Esophagus muscularis mucosa (tissue), 4 donors: Measurements from ENCODE around the gene ZC2HC1C. TPM values are rescaled to one million over a fixed set of nuclear protein-coding genes. Genes with fewer than 3 reads are reported as not detected.

ENCODE experiments used
- DNase-seq: peaks from one replicate; pipeline ENCODE4 v3.0.0-alpha.2; 2017; ENCODE audit errors: extremely low spot score
- H3K27ac ChIP-seq, 4 donors: fragments of 200-600 bp; sonication (generic); replicated peaks in 1 of 4; 1 replicate in 3 of 4; 2 replicates in 1 of 4; pipeline ENCODE4 v1.5.1; 2016 to 2019; ENCODE audit warnings: mild to moderate bottlenecking in 1 of 4
- H3K27me3 ChIP-seq, 4 donors: fragments of 200-600 bp; sonication (generic); one replicate each; pipeline versions ENCODE4 v1.5.1 to v1.6.0; 2016 to 2019
- H3K36me3 ChIP-seq, 4 donors: fragments of 200-600 bp; sonication (generic); one replicate each; pipeline ENCODE4 v1.5.1; 2016 to 2019
- H3K4me1 ChIP-seq, 4 donors: fragments of 200-600 bp; sonication (generic); one replicate each; pipeline ENCODE4 v1.5.1; 2016 to 2019
- H3K4me3 ChIP-seq, 4 donors: fragments of 200-600 bp; sonication (generic); 1 replicate in 2 of 4; 2 replicates in 2 of 4; pipeline ENCODE4 v1.5.1; 2016 to 2019; ENCODE audit warnings: mild to moderate bottlenecking in 4 of 4, moderate library complexity in 1 of 4
- H3K9me3 ChIP-seq, 4 donors: fragments of 200-600 bp; sonication (generic); 1 replicate in 3 of 4; 2 replicates in 1 of 4; pipeline ENCODE4 v1.5.1; 2016 to 2019
- CTCF ChIP-seq, 3 experiments: fragments of 200-600 bp in 2 of 3; fragments of 450-650 bp in 1 of 3; sonication (generic) in 2 of 3; IDR thresholded peaks; one replicate each; pipeline ENCODE4 v1.5.1; 2017 to 2019; ENCODE audit warnings: antibody characterized with exemption in 3 of 3, mild to moderate bottlenecking in 2 of 3, moderate library complexity in 1 of 3
- EP300 ChIP-seq: sonication (generic); formaldehyde crosslinking; IDR thresholded peaks from one replicate; pipeline ENCODE4 v1.6.1; 2017; ENCODE audit warnings: antibody characterized with exemption
- POLR2A ChIP-seq: fragments of 450-650 bp; IDR thresholded peaks from one replicate; pipeline ENCODE4 v1.6.1; 2017; ENCODE audit warnings: antibody characterized with exemption, moderate library complexity, mild to moderate bottlenecking, low read depth
- POLR2AphosphoS5 ChIP-seq, 2 donors: sonication (generic); formaldehyde crosslinking; IDR thresholded peaks; one replicate each; pipeline ENCODE4 v1.6.1; 2017; ENCODE audit warnings: antibody characterized with exemption in 2 of 2
- WGBS: methylation state at CpG from one replicate; pipeline ENCODE4 v1.1.5; 2018; 5-methylcytosine and 5-hydroxymethylcytosine counted together
- intact Hi-C: fragments of 100-400 bp; cut with DNase I; formaldehyde crosslinking; loops from one replicate; pipeline ENCODE4 v1.15.1; 2023
- total RNA-seq, 4 donors: library from RNA; depleted of rRNA; stranded (reverse); fragments of >200 nt; gene quantifications; one replicate each; pipeline versions ENCODE4 v1.1.0 to v1.2.1, GENCODE V29; 2016

ZC2HC1C gene
- total RNA-seq, 4 donors from 2014 or later = 4.3 to 7.1 (median 5.9) TPM

- no peaks in the 10 kb centered on the region for H3K9me3 ChIP-seq
- H3K4me1 ChIP-seq = no peaks in the 10 kb centered on the region
- H3K4me3 ChIP-seq = no peak overlapping the region
- TF ChIP-seq POLR2AphosphoS5 (IDR thresholded peaks at IDR 0.05) (no peak), POLR2A (no peak), CTCF (IDR thresholded peaks at IDR 0.05) (no peak), EP300 (no peak)
- no peak overlapping the region for H3K27ac ChIP-seq
- intact Hi-C loops = no loop called here
- peaks cover 17 to 85% (median 70%) of the 10 kb centered on the region in 4 donors for H3K36me3 ChIP-seq
- WGBS = 0% methylated on average over 1 of the region's 1 CpG
- no peak for DNase-seq
- no peaks in the 10 kb centered on the region for H3K27me3 ChIP-seq
Measured at GRCh38 chr14:75030147-75030546, 39.3 kb upstream of the ZC2HC1C start.

- peaks cover 25 to 92% (median 72%) of the 10 kb centered on the region in 4 donors for H3K36me3 ChIP-seq
- no peaks in the 10 kb centered on the region for H3K27me3 ChIP-seq
- TF ChIP-seq CTCF (IDR thresholded peaks at IDR 0.05) = no peak
- no peak for TF ChIP-seq POLR2A
- TF ChIP-seq POLR2AphosphoS5 (IDR thresholded peaks at IDR 0.05) = no peak
- no peak for TF ChIP-seq EP300
- H3K9me3 ChIP-seq = no peaks in the 10 kb centered on the region
- WGBS = 93% methylated on average over 2 of the region's 2 CpGs
- no peak overlapping the region for H3K27ac ChIP-seq
- no peak overlapping the region for H3K4me3 ChIP-seq
- DNase-seq = no peak
- no peaks in the 10 kb centered on the region for H3K4me1 ChIP-seq
- intact Hi-C loops = no loop called here
Measured at GRCh38 chr14:75032939-75033338, 36.5 kb upstream of the ZC2HC1C start.

GRCh38 chr14:75040507-75040906 lies 28.9 kb upstream of the ZC2HC1C start:
- intact Hi-C loops = loop anchor here (1.0 kb wide), 1 partner anchor 9 kb away; no protein-coding TSS in a partner anchor

GRCh38 chr14:75040959-75041358 lies 28.5 kb upstream of the ZC2HC1C start:
- peaks cover 13 to 62% (median 38%) of the 10 kb centered on the region in 4 donors for H3K36me3 ChIP-seq
- H3K4me1 ChIP-seq = peaks cover 6 to 42% (median 39%) of the 10 kb centered on the region in 4 donors
- H3K27me3 ChIP-seq = no peaks in the 10 kb centered on the region
- DNase-seq = no peak
- H3K9me3 ChIP-seq = no peaks in the 10 kb centered on the region
- 92% methylated on average over 2 of the region's 2 CpGs for WGBS
- no peak for TF ChIP-seq POLR2AphosphoS5 (IDR thresholded peaks at IDR 0.05)
- no peak for TF ChIP-seq POLR2A
- TF ChIP-seq EP300 = no peak
- no peak overlapping the region for H3K4me3 ChIP-seq
- intact Hi-C loops = loop anchor here (1.0 kb wide), 1 partner anchor 10 kb away; no protein-coding TSS in a partner anchor
- H3K27ac ChIP-seq = no peak overlapping the region

More at GRCh38 chr14:75040507-75040906, 28.9 kb upstream of the ZC2HC1C start:
- peaks cover 13 to 66% (median 41%) of the 10 kb centered on the region in 4 donors for H3K36me3 ChIP-seq
- H3K27me3 ChIP-seq = no peaks in the 10 kb centered on the region
- no peaks in the 10 kb centered on the region for H3K9me3 ChIP-seq
- 88% methylated on average over 1 of the region's 1 CpG for WGBS
- no peak for DNase-seq
- peaks cover 3 to 37% (median 34%) of the 10 kb centered on the region in 4 donors for H3K4me1 ChIP-seq
- no peak overlapping the region for H3K27ac ChIP-seq
- TF ChIP-seq EP300 (no peak), POLR2AphosphoS5 (IDR thresholded peaks at IDR 0.05) (no peak), CTCF (IDR thresholded peaks at IDR 0.05) (no peak), POLR2A (no peak)
- H3K4me3 ChIP-seq = no peak overlapping the region

GRCh38 chr14:75041613-75042012 lies 27.8 kb upstream of the ZC2HC1C start:
- no peak for TF ChIP-seq POLR2AphosphoS5 (IDR thresholded peaks at IDR 0.05)
- no peak for TF ChIP-seq POLR2A
- TF ChIP-seq EP300 = no peak
- TF ChIP-seq CTCF (IDR thresholded peaks at IDR 0.05) = no peak
- no peak for DNase-seq
- Histone ChIP-seq H3K36me3 (peaks cover 13 to 55% (median 34%) of the 10 kb centered on the region in 4 donors), H3K4me3 (no peak overlapping the region), H3K9me3 (no peaks in the 10 kb centered on the region), H3K27ac (no peak overlapping the region), H3K4me1 (peaks cover 9 to 47% (median 44%) of the 10 kb centered on the region in 4 donors), H3K27me3 (no peaks in the 10 kb centered on the region)
- intact Hi-C loops = no loop called here
- 90% methylated on average over 4 of the region's 4 CpGs for WGBS
